Measurements from ENCODE around the gene EVC.

- TF ChIP-seq GATA2 (IDR thresholded peaks at IDR 0.05; ENCODE audit: low read depth, low read length): no peak
- TF ChIP-seq GATA3 (IDR thresholded peaks at IDR 0.05; ENCODE audit: low read depth, low read length): no peak
Measured at GRCh38 chr4:5752376-5753184, 41.6 kb downstream of the EVC start.

All from SH-SY5Y (cell line).